Tongue (tissue), 2 donors: ENCODE data around the gene MARF1. TPM values are rescaled to one million over a fixed set of nuclear protein-coding genes. Genes with fewer than 3 reads are reported as not detected.
"Not testable (repeated sequence)": the region's sequence is repeated elsewhere in the genome, so short reads cannot be mapped to it uniquely, and the experiment has no call there.

Source experiments
- DNase-seq: peaks from one replicate; pipeline ENCODE4 v3.0.0-alpha.2; 2015
- total RNA-seq: library from RNA; depleted of rRNA; stranded (reverse); fragments of >200 nt; gene quantifications from one replicate; pipeline ENCODE4 v1.2.3, GENCODE V29; 2014

Gene MARF1
- total RNA-seq, 1 donor from 2014 or later, result 26.9 TPM

DNA sequence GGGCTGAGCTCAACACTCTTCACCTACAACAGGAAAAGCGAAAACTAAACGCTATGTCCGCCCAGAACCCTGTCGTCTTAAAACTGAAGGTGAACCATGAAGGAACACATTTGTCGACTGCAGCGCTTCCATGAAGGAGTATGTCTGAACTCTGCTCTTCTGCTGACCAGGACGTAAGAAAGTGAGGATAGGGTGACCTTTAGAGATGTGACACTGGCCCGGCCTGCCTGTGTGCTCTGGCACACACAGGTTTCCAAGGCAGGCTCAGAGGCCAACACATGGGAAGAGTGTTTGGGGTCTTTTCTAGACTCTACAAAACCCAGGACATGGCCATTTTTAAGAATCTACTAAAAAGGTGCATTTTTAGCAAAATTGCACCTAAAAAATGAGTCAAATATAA, 21.1 kb downstream of the MARF1 start:
- no peak for DNase-seq

DNA sequence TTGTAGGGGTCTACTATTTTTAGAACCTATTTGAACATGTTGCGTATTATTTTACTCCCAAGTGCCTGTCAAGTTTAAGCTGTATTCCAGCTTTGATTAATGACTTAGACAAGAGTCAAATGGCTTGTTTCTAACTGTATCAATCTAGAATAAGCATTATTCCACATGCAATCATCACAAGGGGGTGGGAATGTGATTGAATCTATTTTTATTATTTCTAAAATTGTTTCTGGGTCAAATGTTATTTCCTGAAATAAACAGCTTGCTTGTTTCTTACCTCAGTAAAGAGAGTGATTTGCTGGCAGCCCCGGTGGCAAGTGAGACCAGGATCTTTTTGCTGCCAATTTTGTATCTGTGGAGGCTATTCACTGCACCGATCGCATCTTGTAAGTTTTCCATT, 21.5 kb downstream of the MARF1 start:
- DNase-seq, result no peak

DNA sequence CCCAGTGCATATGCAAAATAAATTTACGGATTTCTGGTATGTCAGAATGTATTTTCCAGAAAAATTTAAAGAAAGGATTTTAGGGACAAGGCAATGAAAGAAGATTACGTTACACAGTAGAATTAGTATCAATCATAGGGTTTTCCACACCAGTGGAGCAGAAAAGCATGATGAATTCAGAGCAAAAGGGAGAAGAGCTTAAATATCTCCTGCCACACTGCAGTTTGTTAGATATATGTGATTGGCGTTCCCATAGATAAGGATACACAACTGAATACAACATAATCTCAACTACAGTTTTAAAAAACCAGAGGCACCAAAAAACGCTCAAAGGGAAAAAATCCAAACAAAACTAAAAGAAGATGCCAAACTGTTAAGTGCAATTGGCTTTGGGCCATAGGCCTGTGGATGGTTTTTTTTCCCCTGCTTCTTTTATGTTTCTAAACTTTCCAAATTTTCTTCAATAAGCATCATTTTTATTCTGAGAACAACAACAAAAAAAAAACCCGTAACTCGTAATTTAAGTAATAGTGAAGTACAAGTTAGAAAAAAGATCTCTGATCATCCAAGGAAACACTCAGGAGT, 22.3 kb downstream of the MARF1 start:
- DNase-seq, result no peak

DNA sequence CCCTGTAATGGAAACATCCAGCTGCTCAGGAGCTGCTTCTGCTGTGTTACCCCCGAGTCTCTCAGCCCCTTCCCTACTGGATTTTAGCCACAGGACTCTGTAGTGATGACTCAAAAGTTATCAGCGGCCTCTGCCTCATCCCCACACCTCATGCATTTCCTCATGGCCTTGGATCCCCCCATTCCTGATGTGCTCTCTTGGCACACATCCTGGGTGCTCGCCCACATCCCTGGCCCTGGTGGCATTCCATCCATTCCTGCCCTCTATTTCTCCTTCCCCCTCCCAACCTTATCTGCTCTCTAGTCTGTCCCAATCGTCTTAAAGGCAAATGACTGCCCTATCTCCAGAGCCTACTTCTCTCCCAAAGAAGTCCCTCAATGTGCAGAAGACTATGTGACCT, 24.6 kb downstream of the MARF1 start:
- no peak for DNase-seq

DNA sequence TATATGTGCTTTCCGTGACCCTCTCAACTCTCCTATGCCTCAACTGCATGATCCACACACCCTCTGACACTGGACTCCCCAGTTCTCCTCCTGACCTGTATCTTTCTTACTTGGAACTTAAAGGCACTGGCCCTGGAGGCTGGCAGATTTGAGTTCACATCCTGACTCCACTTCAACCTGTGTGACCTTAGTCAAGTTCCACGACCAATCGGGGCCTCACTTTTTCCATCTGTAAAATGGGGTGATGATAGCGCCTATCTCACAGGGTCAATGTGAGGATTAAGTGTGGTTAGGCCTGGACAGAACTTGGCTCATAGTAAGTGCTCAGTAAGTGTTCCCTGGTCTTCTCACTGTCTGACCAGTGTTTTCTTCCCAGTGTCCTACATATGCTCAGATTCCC, 25.1 kb downstream of the MARF1 start:
- DNase-seq, result no peak

DNA sequence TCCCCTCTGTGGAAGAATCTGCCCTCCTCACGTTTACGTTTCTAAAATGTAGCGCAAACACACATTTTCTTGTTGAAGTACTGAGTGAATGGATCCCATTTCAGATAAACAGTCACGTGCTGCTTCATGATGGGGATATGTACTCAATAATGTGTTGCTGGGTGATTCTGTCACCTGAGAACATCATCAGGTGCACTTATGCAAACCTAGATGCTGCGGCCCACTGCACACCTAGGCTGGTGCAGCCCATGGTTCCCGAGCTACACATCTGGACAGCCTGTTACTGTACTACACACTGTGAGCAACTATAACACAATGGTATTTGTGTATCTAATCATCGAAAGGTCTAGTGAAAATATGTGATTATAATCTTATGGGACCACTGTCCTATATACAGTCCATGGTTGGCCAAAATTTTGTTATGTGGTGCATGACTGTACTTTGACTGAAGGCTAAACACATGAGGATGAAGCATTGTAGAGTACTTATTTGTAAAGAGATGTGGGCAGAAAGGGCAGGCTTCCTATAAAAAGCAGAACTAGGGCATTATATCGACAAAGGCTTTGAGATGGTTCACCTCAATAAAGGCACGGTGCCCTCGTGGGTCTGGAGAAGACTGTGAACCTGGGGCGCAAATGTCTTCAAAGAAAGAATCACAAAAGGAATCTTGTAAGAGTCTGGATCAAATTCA, 26.3 kb downstream of the MARF1 start:
- no peak for DNase-seq

DNA sequence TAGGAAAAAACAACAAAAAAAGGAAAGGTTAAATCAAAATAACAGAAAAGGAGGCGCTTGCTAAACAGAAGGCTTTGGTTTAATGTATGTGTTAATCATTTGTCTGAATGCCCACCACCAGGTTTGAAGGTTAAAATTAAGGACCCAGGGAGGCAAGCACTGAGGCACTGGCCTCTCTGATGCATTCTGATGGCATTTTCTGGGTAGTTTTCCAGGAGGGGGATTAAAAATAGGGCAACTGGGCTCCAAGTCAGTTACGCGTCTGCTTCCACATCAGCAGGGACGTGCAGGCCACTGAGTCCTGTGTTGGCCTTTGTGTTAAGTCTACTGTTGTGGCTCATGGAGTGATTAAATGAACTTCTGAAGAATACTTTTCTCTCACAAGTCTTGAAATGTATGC, 26.9 kb downstream of the MARF1 start:
- no peak for DNase-seq

DNA sequence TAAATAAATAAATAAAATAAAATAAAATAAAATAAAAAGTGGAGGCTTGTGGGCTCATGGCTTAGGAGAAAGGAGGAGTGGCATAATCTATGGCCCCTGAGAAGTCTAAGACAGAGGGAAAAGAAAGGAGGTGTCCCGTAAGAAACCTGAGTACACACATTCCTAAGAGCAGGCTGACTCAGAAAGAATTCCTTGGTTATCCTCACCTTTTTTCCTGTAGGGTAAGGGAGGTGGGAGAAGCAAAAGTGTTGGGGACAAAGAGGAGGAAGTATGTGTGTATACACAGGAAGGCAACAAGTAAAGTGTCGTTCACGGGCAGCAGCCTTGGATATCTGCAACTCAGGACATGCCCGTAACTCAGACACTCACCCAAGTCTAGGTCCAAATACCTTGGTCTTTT, 29.3 kb downstream of the MARF1 start:
- no peak for DNase-seq

DNA sequence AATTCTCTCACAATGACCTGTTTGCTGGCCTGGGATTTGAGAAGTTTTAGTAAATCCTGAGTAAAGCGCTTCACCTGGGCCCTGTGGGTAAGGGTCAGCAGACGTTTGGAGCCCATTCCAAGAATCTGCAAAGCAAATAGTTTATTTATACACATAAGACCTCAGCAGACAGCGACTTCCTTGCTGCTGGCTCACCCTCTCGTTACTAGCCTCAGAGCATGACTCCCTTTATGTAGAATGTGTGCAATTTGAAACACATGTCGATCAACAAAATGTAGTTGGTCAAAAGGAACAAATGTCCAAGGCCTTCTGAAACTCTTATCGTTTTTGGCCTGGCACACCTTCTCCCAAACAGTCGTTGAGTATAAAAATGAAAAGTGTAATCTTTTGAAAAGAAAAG, 31.3 kb downstream of the MARF1 start:
- DNase-seq, result no peak

DNA sequence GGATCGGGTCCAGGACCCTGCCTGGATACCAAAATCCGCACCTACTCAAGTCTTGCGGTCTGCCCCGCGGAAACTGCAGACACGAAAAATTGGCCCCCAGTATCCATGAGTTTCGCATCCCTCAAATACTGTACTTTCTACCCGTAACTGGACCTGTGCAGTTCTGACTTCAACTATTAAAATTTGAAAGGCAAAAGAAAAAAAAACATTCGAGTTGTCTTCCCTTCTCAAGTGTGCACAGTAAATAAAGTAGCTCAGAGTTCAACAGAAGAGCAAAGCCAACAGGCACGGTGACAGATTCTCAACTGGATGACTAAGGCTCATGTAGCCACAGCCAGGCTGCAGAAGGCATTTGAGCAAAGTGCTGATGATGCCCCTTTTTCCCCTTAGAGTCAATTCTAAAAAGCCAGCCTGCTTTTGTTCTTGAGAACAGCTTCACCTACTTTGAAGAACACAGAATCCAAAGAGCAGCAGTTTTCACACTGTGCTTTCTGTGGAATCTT, 32.5 kb downstream of the MARF1 start:
- DNase-seq, result no peak

DNA sequence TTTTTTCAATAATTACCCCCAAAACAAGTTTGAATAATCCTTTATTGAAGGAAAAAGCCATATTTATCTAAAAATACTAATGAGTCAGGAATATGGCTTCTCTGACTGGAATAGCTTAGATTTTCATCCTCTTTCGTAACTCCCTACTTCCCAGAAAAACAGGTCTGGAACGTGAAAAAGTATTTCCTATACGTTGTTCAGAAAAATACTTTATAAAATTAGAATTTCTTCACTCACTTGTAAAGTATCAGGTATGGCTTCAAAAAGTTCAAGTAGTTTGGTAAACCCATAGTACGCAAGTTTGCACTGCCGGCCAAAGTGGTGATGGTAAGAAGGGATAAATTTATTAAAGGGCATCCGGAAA, 33.7 kb downstream of the MARF1 start:
- no peak for DNase-seq

DNA sequence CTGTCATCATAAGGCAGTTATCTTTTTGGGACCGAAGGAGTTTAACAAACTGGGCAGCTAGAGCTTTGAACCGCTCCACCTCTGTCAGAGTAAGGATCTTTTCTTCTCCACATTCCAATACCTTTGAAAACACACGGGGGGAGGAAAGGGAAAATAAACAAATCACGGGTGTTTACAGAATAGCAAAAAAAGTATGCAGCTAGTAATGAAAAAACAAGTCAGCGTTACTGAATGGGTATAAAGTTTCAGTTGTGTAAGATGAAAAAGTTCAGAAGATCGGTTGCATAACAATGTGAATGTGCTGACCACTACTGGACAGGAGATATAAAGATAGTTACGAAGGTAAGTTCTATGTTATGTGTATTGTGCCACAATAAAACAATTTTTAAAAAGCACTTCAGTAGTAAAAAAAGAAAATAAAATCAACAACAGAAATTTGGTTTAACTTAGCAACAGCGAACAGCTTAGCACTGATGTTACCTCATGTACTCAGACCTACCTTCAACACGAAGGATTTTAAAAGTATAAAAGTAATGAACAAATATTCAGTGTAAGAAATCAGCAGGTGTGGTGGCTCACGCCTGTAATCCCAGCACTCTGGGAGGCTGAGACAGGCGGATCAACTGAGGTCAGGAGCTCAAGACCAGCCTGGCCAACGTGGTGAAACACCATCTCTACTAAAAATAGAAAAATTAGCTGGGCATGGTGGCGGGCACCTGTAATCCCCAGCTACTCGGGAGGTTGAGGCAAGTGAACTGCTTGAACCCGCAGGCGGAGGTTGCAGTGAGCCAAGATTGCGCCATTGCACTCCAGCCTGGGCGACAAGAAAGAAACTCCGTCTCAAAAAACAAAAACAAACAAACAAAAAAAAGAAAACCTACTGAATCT, 34.3 kb downstream of the MARF1 start:
- no peak for DNase-seq

DNA sequence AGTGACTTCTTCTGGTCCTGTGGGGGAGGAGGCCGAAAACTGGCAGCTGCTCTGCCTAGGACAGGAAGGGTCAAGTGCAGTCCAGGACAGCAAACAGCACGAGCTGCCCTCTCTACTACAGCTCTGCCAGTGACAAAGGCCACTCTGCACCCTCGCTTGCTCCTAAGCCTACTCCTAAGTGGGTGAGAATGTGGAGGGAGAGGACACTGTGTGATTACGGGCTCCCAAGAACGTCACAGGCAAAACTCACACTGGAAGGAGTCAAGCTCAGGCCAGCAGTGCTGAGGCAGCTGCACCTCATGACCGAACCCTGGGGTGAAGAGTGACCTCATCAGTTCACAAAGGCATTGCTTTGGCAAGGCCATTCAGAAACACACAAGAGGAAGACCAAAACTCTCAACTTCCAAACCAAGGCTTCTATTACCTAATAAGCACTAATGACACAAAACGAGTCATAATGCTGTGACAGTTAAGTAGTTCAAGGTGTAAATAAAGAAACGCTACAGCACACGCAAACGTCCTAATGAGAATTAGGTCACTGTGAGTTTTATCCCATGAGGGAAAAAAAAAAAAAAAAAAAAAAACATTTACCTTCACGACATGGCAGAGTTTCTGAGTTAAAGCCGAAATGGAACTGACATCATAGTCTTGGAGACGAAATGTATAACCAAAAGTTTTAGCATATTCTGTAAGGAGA, 35.1 kb downstream of the MARF1 start:
- peak; percentile 20 for DNase-seq

DNA sequence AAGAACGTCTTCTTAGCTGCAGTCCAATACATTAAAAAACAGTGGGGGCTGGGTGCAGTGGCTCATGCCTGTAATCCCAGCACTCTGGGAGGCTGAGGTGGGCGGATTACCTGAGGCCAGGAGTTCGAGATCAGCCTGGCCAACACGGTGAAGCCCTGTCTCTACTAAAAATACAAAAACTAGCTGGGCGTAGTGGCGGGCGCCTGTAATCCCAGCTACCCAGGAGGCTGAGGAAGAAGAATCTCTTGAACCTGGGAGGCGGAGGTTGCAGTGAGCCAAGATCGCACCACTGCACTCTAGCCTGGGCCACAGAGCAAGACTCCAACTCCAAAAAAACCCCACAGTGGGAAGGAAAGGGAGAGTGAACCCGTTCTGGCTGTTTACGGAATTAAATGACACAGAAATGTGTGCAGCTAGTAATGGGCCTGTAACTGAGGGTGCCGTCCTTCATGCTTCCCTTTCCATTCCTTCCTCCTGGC, 35.7 kb downstream of the MARF1 start:
- DNase-seq, result not testable (repeated sequence)

DNA sequence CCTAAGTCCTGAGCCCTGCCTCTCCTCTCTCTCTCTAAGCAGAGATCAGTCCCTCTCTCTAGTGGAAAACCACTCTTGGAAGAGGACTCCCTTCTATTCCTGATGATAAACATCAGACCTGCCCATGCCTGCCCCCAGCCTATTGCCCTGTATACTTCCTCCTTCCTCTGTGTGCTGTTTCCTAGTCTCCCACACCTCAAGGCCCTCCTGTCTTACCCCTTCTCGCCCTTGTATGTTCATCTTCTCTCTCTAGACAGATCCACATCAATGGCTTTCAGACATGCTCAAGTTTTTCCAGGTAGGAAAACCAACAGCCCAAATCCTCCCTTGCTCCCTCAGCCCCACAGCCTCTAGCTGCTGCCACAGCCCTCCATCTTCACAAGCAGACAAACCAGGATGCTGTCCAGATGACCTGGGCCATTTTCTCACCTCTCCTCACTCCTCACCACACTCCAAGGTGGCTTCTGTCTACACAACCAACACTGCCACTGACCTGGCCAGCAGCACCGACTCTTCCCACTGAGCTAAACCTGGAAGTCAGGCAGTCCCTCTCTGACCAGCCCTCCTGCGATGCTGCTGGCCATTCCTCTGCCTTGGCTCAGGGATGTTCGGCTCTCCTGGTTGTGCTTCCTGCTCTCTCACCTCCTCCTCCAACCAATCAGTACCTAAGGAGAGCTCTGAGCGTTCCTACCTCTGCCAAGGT, 36.3 kb downstream of the MARF1 start:
- no peak for DNase-seq

DNA sequence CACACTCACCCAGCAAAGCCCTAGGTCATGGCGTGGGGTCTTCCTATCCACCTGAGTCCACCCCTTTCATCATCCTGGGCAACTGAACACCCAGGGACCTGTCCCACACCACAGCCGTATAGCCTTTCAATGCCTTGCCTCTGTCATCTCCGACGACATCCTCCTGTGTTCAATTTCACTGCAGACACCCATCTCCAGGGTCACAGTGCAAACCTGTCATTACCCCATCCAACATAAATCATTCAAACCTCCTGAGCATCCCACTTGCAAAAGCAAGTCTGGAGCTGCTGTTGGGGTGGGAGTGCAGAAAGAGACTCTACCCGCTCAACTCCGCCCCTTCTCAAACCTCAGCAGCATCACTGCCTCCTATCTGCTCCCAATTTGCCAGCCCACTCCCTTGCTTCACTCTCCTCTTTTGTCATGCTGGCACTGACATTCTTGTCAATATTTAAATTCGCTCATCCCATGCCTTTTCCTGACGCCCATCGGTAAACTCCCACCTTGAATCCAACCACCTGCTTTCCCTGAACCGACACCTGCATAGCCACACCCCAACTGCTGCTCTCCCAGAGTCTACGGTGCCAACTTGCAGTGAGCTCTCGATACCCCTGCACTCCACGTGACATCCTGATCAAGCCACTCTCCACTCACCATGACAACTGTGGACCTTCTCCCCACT, 37.0 kb downstream of the MARF1 start:
- no peak for DNase-seq

DNA sequence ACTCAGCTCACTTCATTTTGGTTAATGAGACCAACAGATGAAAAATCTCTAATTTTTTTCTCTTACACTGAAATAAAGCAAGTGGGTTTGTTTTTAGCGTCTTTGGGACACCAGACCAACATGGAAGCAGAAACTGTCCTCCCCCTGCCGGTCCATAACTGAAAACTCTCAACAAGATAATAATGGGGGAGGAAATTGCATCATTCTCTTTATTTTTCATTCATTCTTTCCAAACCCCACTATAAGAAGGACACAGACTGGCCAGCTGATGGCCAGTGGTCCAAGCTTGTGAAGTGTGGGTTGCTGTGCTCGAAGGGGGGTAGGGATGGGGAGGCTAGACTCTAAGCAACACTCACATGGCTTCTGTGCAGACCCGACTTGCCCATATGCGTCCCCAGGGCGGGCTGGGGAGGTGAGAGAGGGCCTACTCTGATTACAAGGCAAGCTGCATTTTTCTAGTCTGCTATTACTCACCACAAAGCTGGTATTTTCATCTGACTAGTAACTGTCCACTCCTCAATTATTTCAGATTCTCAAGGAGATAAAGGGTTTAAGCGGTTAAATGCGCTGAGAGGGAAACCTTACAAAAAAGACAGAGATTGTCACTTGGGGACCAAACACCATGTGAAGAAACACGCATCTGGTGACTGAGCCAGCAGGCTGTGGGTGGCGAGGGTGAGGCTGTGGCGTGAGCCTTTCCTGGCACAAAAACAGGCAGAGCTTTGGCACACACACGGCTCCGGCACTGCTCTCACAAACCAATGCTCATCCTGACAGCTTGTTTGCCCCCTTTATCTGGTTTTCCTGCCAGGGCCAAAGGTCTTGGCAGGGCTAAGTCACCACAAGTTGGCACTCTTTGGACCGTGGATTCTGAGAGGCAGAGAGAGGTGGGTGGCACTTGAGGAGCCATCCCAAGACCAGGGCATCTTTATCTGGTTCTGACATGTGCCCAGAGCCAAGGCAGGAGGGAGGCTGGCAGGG, 38.2 kb downstream of the MARF1 start:
- DNase-seq, result no peak

DNA sequence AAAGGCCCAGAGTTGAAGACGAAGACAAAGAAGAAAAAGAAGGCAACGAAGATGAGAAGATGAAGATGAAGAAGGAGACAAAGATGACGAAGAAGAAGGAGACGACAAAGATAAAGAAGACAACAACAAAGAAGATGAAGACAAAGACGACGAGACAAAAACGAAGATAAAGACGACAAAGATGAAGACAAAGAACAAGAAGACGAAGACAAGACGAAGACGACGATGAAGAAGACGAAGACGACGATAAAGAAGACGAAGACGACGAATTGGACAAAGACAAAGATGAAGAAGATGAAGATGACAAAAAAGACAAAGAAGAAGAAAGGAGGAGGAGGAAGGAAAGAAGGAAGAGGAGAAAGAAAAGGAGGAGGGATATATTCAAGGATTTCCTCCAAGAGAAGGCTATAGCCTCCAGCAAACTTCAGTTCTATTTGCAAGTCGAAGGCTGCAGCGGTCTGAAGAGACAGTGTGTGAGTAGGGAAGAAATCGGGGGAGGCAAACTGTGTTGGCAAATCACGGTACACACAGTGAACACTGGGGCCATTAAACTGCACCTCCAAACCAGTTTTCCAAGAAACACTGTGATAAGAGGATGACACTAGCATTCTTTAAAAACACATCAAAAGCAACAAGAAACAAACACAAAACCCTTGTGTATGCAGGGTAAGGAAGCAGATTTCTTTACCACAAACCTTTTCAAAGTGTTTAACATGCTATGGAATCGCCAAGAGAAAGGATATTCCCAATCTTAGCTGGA, 40.5 kb downstream of the MARF1 start:
- no peak for DNase-seq

DNA sequence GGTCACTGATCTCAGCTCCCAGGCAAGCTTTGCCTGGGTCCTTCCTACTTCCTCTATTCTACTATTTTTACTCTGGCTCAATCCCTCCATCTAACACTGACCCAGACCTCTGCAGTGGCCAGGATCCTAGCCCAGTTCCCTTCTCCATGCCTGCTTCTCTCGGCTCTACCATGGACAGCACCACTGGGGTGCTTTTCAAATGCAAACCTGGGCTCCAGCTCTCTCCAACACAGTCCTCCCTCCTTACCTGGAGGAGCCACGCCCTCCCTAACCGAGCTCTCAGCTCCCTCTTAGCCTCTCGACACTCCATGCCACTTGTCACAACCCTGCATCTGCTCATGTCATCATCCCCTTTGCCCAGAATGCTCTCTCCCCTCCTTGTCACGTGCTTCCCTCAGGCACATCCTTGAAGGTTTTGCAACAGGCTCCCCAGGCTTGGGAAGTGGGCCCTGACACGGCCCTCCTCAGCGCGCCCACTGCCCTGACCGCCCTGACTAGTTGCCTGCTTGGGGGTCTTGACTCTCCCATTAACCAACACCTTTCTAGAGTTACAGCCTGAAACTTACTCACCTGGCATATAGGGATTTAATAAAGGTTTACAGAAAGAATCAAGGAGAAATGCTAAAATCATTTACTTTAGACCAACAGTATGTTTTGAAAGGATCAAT, 41.6 kb downstream of the MARF1 start:
- no peak for DNase-seq
